DND-41 (cell line): ENCODE results near the gene ADCY9.

Experiments
- ATAC-seq: fragments of 200-7000 bp; cut with Tn5 transposase; 3 replicates; pipeline ENCODE4 v1.9.1; 2021; ENCODE audit warnings: low read depth; ENCODE audit not compliant: insufficient read depth
- DNase-seq: peaks from one replicate; pipeline ENCODE4 v3.0.0-alpha.2; 2020
- H2AFZ ChIP-seq: 2 replicates; pipeline ENCODE4 v1.6.0; 2012; ENCODE audit warnings: low read depth, low read length
- H3K27ac ChIP-seq: 2 replicates; pipeline ENCODE4 v1.5.1; 2012; ENCODE audit warnings: low read length, inconsistent platforms
- H3K27me3 ChIP-seq: fragments of 200-600 bp; sonication (generic); 2 replicates; pipeline ENCODE4 v1.6.0; 2012; ENCODE audit warnings: low read length, mild to moderate bottlenecking, inconsistent platforms; ENCODE audit not compliant: insufficient read depth, poor library complexity
- H3K36me3 ChIP-seq: 2 replicates; pipeline ENCODE4 v1.5.1; 2012; ENCODE audit warnings: low read length, inconsistent platforms; ENCODE audit not compliant: insufficient read depth
- H3K4me1 ChIP-seq: 2 replicates; pipeline ENCODE4 v1.5.1; 2012; ENCODE audit warnings: mild to moderate bottlenecking, low read length; ENCODE audit not compliant: insufficient read depth
- H3K4me2 ChIP-seq: 2 replicates; pipeline ENCODE4 v1.6.0; 2012; ENCODE audit warnings: mild to moderate bottlenecking, moderate library complexity, low read length, inconsistent platforms; ENCODE audit not compliant: insufficient read depth
- H3K4me3 ChIP-seq, 2 experiments: fragments of 200-600 bp in 1 of 2; shearing (Covaris generic) in 1 of 2; 2 replicates each; pipeline ENCODE4 v1.5.1; 2012 to 2016; ENCODE audit warnings: inconsistent platforms in 2 of 2, low read length in 2 of 2, mild to moderate bottlenecking in 2 of 2, low read depth in 1 of 2, moderate library complexity in 1 of 2
- H3K79me2 ChIP-seq: 2 replicates; pipeline ENCODE4 v1.6.0; 2012; ENCODE audit warnings: low read length, inconsistent platforms; ENCODE audit not compliant: insufficient read depth
- H3K9ac ChIP-seq: 2 replicates; pipeline ENCODE4 v1.6.0; 2012; ENCODE audit warnings: low read depth, mild to moderate bottlenecking, inconsistent platforms, low read length, moderate library complexity
- H3K9me3 ChIP-seq: 2 replicates; pipeline ENCODE4 v1.5.1; 2012; ENCODE audit warnings: low read length, moderate library complexity, mild to moderate bottlenecking, inconsistent platforms; ENCODE audit not compliant: insufficient read depth, severe bottlenecking
- H4K20me1 ChIP-seq: 2 replicates; pipeline ENCODE4 v1.6.0; 2012; ENCODE audit warnings: low read length; ENCODE audit not compliant: insufficient read depth
- EZH2 ChIP-seq: IDR thresholded peaks from 3 replicates; pipeline ENCODE4 v1.6.1; 2012; ENCODE audit warnings: borderline replicate concordance, low read depth, mild to moderate bottlenecking, moderate library complexity, low read length, inconsistent platforms; ENCODE audit not compliant: severe bottlenecking
- TF ChIP-seq, protein P1 (sequence below): IDR thresholded peaks from 2 replicates; pipeline ENCODE4 v1.5.1; 2012; ENCODE audit warnings: borderline replicate concordance, low read length, moderate library complexity, mild to moderate bottlenecking; ENCODE audit not compliant: poor library complexity, severe bottlenecking; ENCODE audit errors: extremely low read depth

Gene ADCY9

DNA sequence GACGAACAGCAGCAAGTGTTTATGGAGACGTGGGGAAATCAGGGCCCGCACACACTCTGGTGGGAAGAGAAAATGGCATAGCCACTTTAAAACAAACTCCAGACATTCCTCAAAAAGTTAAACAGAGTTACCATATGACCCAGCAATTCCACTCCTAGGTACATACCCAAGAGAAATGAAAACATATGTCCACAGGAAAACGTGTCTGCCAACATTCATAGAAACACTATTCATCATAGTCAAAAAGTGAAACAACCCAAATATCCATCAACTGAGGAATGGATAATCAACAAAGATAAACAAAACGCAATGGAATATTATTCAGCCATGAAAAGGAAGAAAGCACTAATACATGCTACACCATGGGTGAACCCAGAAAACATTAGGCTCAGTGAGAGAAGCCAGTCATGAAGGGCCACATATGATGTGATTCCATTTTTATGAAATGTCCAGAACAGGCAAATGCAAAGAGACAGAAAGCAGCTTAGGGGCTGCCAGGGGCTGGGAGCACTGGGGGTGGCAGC, 32.8 kb downstream of the ADCY9 start:
- H3K27me3 ChIP-seq: peaks cover 6% of the 10 kb centered on the region
- no peak overlapping the region for H3K4me3 ChIP-seq
- ATAC-seq: no peak
- no peak overlapping the region for H3K9ac ChIP-seq
- no peak for DNase-seq
- H3K36me3 ChIP-seq: no peaks in the 10 kb centered on the region
- H3K9me3 ChIP-seq: no peaks in the 10 kb centered on the region
- H3K4me2 ChIP-seq: no peak overlapping the region
- TF ChIP-seq, protein P1, sequence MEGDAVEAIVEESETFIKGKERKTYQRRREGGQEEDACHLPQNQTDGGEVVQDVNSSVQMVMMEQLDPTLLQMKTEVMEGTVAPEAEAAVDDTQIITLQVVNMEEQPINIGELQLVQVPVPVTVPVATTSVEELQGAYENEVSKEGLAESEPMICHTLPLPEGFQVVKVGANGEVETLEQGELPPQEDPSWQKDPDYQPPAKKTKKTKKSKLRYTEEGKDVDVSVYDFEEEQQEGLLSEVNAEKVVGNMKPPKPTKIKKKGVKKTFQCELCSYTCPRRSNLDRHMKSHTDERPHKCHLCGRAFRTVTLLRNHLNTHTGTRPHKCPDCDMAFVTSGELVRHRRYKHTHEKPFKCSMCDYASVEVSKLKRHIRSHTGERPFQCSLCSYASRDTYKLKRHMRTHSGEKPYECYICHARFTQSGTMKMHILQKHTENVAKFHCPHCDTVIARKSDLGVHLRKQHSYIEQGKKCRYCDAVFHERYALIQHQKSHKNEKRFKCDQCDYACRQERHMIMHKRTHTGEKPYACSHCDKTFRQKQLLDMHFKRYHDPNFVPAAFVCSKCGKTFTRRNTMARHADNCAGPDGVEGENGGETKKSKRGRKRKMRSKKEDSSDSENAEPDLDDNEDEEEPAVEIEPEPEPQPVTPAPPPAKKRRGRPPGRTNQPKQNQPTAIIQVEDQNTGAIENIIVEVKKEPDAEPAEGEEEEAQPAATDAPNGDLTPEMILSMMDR: no peak
- no peak for TF ChIP-seq EZH2
- H3K79me2 ChIP-seq: no peaks in the 10 kb centered on the region
- no peak overlapping the region for H3K27ac ChIP-seq
- H2AFZ ChIP-seq: no peak overlapping the region
- H3K4me1 ChIP-seq: no peaks in the 10 kb centered on the region
- 0 out of 2 replicates have a peak, but pooled peaks cover 7% of the 10 kb centered on the region for H4K20me1 ChIP-seq

DNA sequence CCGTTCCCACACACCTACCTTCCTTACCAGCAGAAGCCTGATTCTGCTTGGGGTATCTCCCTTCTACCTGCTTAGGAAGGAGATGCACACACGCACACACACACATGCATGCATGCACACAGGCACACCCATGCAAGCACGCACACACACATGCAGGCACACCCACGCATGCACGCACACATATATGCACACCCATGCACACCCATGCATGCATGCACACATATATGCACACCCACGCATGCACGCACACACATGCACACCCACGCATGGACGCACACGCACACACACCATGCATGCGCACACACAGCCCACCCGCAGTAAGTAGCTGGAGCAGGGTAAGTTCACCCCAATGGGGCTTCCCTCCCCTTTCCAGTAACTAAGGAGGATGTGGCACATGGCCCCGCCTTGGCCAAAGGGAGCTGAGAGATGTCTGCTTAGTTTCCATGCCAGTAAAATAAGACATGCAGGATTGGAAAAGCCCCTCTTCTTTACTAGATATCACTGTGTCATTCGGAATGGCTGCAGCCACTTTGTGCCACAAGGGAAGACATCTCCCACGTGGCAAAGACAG, 33.7 kb downstream of the ADCY9 start:
- TF ChIP-seq, protein P1: no peak
- no peak for TF ChIP-seq EZH2

DNA sequence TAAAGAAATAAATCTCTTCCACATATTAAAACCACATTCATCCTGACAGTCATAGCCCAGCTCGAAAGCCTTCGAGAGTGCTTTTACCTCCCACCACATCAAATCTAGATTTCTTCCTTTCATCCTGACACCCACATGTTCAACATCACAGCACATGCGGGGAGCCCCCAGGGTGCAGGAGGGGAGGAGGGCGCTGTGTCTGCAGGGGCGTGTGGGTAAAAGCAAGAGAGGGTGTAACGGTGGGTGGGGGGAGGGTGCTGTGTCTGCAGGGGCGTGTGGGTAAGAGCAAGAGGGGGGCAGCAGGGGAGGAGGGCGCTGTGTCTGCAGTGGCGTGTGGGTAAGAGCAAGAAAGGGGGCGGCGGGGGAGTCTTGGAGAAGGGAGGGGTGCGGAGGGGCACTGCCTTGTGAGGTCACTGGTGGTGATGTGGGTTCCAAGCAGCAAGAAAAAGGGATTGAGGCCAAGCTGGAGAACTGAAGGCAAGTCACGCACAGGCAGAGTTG, 34.7 kb downstream of the ADCY9 start:
- DNase-seq: peak; percentile 70
- Histone ChIP-seq H3K27me3 (peaks cover 3% of the 10 kb centered on the region), H3K4me3 (no peak overlapping the region), H3K79me2 (no peaks in the 10 kb centered on the region), H3K9me3 (no peaks in the 10 kb centered on the region), H3K9ac (no peak overlapping the region), H2AFZ (no peak overlapping the region), H4K20me1 (0 out of 2 replicates have a peak, but pooled peaks cover 3% of the 10 kb centered on the region), H3K4me1 (no peaks in the 10 kb centered on the region), H3K36me3 (no peaks in the 10 kb centered on the region), H3K4me2 (no peak overlapping the region), H3K27ac (no peak overlapping the region)
- ATAC-seq: peak; percentile 93
- TF ChIP-seq, protein P1: no peak
- TF ChIP-seq EZH2: no peak

More for the DNA sequence above, 33.7 kb downstream of the ADCY9 start:
- Histone ChIP-seq H4K20me1 (0 out of 2 replicates have a peak, but pooled peaks cover 3% of the 10 kb centered on the region), H3K9me3 (no peaks in the 10 kb centered on the region), H3K9ac (no peak overlapping the region), H2AFZ (no peak overlapping the region), H3K4me1 (no peaks in the 10 kb centered on the region), H3K36me3 (no peaks in the 10 kb centered on the region), H3K4me3 (no peak overlapping the region), H3K27ac (no peak overlapping the region), H3K27me3 (peaks cover 3% of the 10 kb centered on the region), H3K4me2 (no peak overlapping the region), H3K79me2 (no peaks in the 10 kb centered on the region)
- DNase-seq: no peak
- ATAC-seq: no peak
